ENCODE data around the gene POPDC2.

The POPDC2 gene

GRCh38 chr3:119639494-119640350 lies 20.7 kb downstream of the POPDC2 start:
- peak; percentile 68 for TF ChIP-seq GATA3 (IDR thresholded peaks at IDR 0.05; ENCODE audit: low read depth, low read length)
- no peak for TF ChIP-seq GATA2 (IDR thresholded peaks at IDR 0.05; ENCODE audit: low read depth, low read length)

- TF ChIP-seq GATA3 (IDR thresholded peaks at IDR 0.05; ENCODE audit: low read depth, low read length) (peak; percentile 71), GATA2 (IDR thresholded peaks at IDR 0.05; ENCODE audit: low read depth, low read length) (peak; percentile 79)
Observed at GRCh38 chr3:119637679-119638477, 22.5 kb downstream of the POPDC2 start.

GRCh38 chr3:119636891-119637611 lies 23.3 kb downstream of the POPDC2 start:
- no peak for TF ChIP-seq GATA2 (IDR thresholded peaks at IDR 0.05; ENCODE audit: low read depth, low read length)
- no peak for TF ChIP-seq GATA3 (IDR thresholded peaks at IDR 0.05; ENCODE audit: low read depth, low read length)

- no peak for TF ChIP-seq GATA3 (IDR thresholded peaks at IDR 0.05; ENCODE audit: low read depth, low read length)
- TF ChIP-seq GATA2 (IDR thresholded peaks at IDR 0.05; ENCODE audit: low read depth, low read length) = no peak
Observed at GRCh38 chr3:119636249-119636648, 24.1 kb downstream of the POPDC2 start.

GRCh38 chr3:119635719-119636118 lies 24.7 kb downstream of the POPDC2 start:
- TF ChIP-seq GATA2 (IDR thresholded peaks at IDR 0.05; ENCODE audit: low read depth, low read length) (no peak), GATA3 (IDR thresholded peaks at IDR 0.05; ENCODE audit: low read depth, low read length) (no peak)

GRCh38 chr3:119632829-119633228 lies 27.6 kb downstream of the POPDC2 start:
- TF ChIP-seq GATA2 (IDR thresholded peaks at IDR 0.05; ENCODE audit: low read depth, low read length) (no peak), GATA3 (IDR thresholded peaks at IDR 0.05; ENCODE audit: low read depth, low read length) (no peak)

GRCh38 chr3:119632216-119632615 lies 28.2 kb downstream of the POPDC2 start:
- TF ChIP-seq GATA3 (IDR thresholded peaks at IDR 0.05; ENCODE audit: low read depth, low read length) (no peak), GATA2 (IDR thresholded peaks at IDR 0.05; ENCODE audit: low read depth, low read length) (no peak)

GRCh38 chr3:119631516-119631915 lies 28.9 kb downstream of the POPDC2 start:
- no peak for TF ChIP-seq GATA2 (IDR thresholded peaks at IDR 0.05; ENCODE audit: low read depth, low read length)
- TF ChIP-seq GATA3 (IDR thresholded peaks at IDR 0.05; ENCODE audit: low read depth, low read length) = no peak

- no peak for TF ChIP-seq GATA3 (IDR thresholded peaks at IDR 0.05; ENCODE audit: low read depth, low read length)
- no peak for TF ChIP-seq GATA2 (IDR thresholded peaks at IDR 0.05; ENCODE audit: low read depth, low read length)
Observed at GRCh38 chr3:119630880-119631329, 29.5 kb downstream of the POPDC2 start.

- no peak for TF ChIP-seq GATA3 (IDR thresholded peaks at IDR 0.05; ENCODE audit: low read depth, low read length)
- no peak for TF ChIP-seq GATA2 (IDR thresholded peaks at IDR 0.05; ENCODE audit: low read depth, low read length)
Observed at GRCh38 chr3:119630128-119630879, 30.1 kb downstream of the POPDC2 start.

GRCh38 chr3:119628816-119629445 lies 31.5 kb downstream of the POPDC2 start:
- TF ChIP-seq GATA2 (IDR thresholded peaks at IDR 0.05; ENCODE audit: low read depth, low read length) (no peak), GATA3 (IDR thresholded peaks at IDR 0.05; ENCODE audit: low read depth, low read length) (no peak)

- TF ChIP-seq GATA2 (IDR thresholded peaks at IDR 0.05; ENCODE audit: low read depth, low read length) = no peak
- no peak for TF ChIP-seq GATA3 (IDR thresholded peaks at IDR 0.05; ENCODE audit: low read depth, low read length)
Observed at GRCh38 chr3:119628390-119628789, 32.0 kb downstream of the POPDC2 start.

- TF ChIP-seq GATA2 (IDR thresholded peaks at IDR 0.05; ENCODE audit: low read depth, low read length) (no peak), GATA3 (IDR thresholded peaks at IDR 0.05; ENCODE audit: low read depth, low read length) (no peak)
Observed at GRCh38 chr3:119627461-119627860, 32.9 kb downstream of the POPDC2 start.
